Measurements from ENCODE around the gene ZNF280D.

GRCh38 chr15:56724232-56724631 is 9.1 kb downstream of the ZNF280D start:
- TF ChIP-seq POLR2A (IDR thresholded peaks at IDR 0.05; ENCODE audit: low read depth) (no peak), CTCF (IDR thresholded peaks at IDR 0.05) (no peak), POLR2AphosphoS5 (IDR thresholded peaks at IDR 0.05) (no peak)

Measured in esophagus muscularis mucosa (tissue), 3 donors.